Measurements from ENCODE around the gene RANBP1. TPM values are rescaled to one million over a fixed set of nuclear protein-coding genes. Genes with fewer than 3 reads are reported as not detected.

Gene RANBP1
- total and polyA plus RNA-seq, 2 of the 8 experiments (the other 6 are each of a cell fraction or from before 2014, with no cell fraction given) = 343 to 484 TPM

- no peak overlapping the region for H3K14ac ChIP-seq (ENCODE audit: insufficient read length)
- no peak overlapping the region for H3K9ac ChIP-seq (replicated peaks in 1 of 4; ENCODE audit: extremely low read depth in 1 of 4, low read depth in 3 of 4, low read length in 3 of 4)
- no peak overlapping the region for H2BK12ac ChIP-seq (ENCODE audit: low read depth, low read length)
- CTCF ChIA-PET (ENCODE audit: partially characterized antibody) = interaction anchor here (0.7 to 1.1 kb wide), 2 partner anchors 12 to 60 kb away, joined by 3 read pairs; no protein-coding TSS in a partner anchor
- no peak overlapping the region for H3K4me3 ChIP-seq (ENCODE audit: extremely low read depth in 1 of 4, insufficient read depth in 2 of 4, low read depth in 3 of 4, low read length in 4 of 4)
- H3K79me1 ChIP-seq (ENCODE audit: low read depth, low read length) = peaks cover 6% of the 10 kb centered on the region
- POLR2A ChIA-PET (ENCODE audit: partially characterized antibody) = interaction anchor here (2.0 to 10.1 kb wide), 3 partner anchors 16 to 24 kb away, joined by 11 to 104 read pairs (median 14); partner anchors contain the start of gene TRMT2A
- H2BK20ac ChIP-seq (ENCODE audit: low read length) = no peak overlapping the region
- H3K27me3 ChIP-seq (replicated peaks in 1 of 4; ENCODE audit: control insufficient read depth in 3 of 4, extremely low read depth in 1 of 4, insufficient read depth in 3 of 4, low read length in 3 of 4) = no peaks in the 10 kb centered on the region
- H2BK5ac ChIP-seq (ENCODE audit: low read depth, low read length) = no peak overlapping the region
- no peak overlapping the region for H3K56ac ChIP-seq (replicated peaks; ENCODE audit: insufficient read length, low read depth, low read length)
- H3K4me2 ChIP-seq (ENCODE audit: insufficient read depth in 1 of 2, low read depth in 2 of 2, low read length in 2 of 2) = no peak overlapping the region
- no peak overlapping the region for H2AK5ac ChIP-seq (ENCODE audit: low read depth, low read length)
- H3K4me1 ChIP-seq (replicated peaks in 1 of 4; ENCODE audit: control insufficient read depth in 3 of 4, insufficient read depth in 4 of 4, low read length in 3 of 4) = no peaks in the 10 kb centered on the region
- FAIRE-seq = no peak
- no peak overlapping the region for H2AFZ ChIP-seq (ENCODE audit: low read length)
- H3K18ac ChIP-seq (ENCODE audit: extremely low read depth, low read length) = no peak overlapping the region
- H3K23ac ChIP-seq (ENCODE audit: insufficient read length) = no peak overlapping the region
- no peaks in the 10 kb centered on the region for H3K23me2 ChIP-seq (ENCODE audit: low read depth, low read length)
- no peak overlapping the region for H3K4ac ChIP-seq (replicated peaks; ENCODE audit: insufficient read length, low read depth, low read length)
- peaks cover 0 to 6% (median 2%) of the 10 kb centered on the region in 4 experiments; a peak in 1 of 8 replicates for H3K36me3 ChIP-seq (ENCODE audit: control insufficient read depth in 2 of 4, insufficient read depth in 4 of 4, low read length in 3 of 4)
- no peak overlapping the region; the same call in 1 of the 2 replicates for H4K8ac ChIP-seq (ENCODE audit: extremely low read depth, insufficient read depth, low read length)
- WGBS, 2 experiments (ENCODE audit: extremely low coverage in 1 of 2, insufficient coverage in 1 of 2, insufficient read length in 1 of 2, insufficient replicate concordance in 2 of 2, low coverage in 1 of 2, low lambda C conversion rate in 2 of 2, missing lambda C conversion rate in 1 of 2) = 94% methylated on average over 36 of the region's 65 CpGs; no CpG with 5 or more reads in 1 of the 2 experiments
- DNase-seq (ENCODE audit: low read depth in 1 of 2, low spot score in 2 of 2) = no peak
- H3K27ac ChIP-seq (ENCODE audit: low read depth, low read length) = no peak overlapping the region
- no peak overlapping the region for H4K5ac ChIP-seq (ENCODE audit: insufficient read length, low read depth, low read length)
- H3K79me2 ChIP-seq (ENCODE audit: control insufficient read depth in 1 of 2, insufficient read depth in 2 of 2, low read length in 2 of 2) = no peaks in the 10 kb centered on the region
- no peak overlapping the region for H2BK120ac ChIP-seq (replicated peaks; ENCODE audit: low read depth, low read length)
- H2BK15ac ChIP-seq (ENCODE audit: low read length) = no peak overlapping the region
- peaks cover 2 to 18% of the 10 kb centered on the region in 2 experiments for H4K20me1 ChIP-seq (replicated peaks in 1 of 2; ENCODE audit: control insufficient read depth in 1 of 2, insufficient read depth in 2 of 2, low read length in 2 of 2)
- no peak overlapping the region for H4K91ac ChIP-seq (replicated peaks; ENCODE audit: insufficient read length, low read length)
- H3K9me3 ChIP-seq (ENCODE audit: insufficient read depth in 2 of 2, low read depth in 1 of 2, low read length in 1 of 2) = no peaks in the 10 kb centered on the region
- no peak for TF ChIP-seq TAF7 (optimal IDR thresholded peaks at IDR 0.05; ENCODE audit: borderline replicate concordance, low read depth, low read length)
- TF ChIP-seq GTF2F1 (IDR thresholded peaks at IDR 0.05; ENCODE audit: borderline replicate concordance, low read depth, low read length) = no peak
- no peak for TF ChIP-seq TAF1 (IDR thresholded peaks at IDR 0.05; ENCODE audit: low read depth, low read length)
- no peak for TF ChIP-seq MAFK (IDR thresholded peaks at IDR 0.05; ENCODE audit: low read depth, low read length)
- TF ChIP-seq TEAD4 (IDR thresholded peaks at IDR 0.05; ENCODE audit: low read depth, low read length) = no peak
- TF ChIP-seq CTBP2 (IDR thresholded peaks at IDR 0.05; ENCODE audit: borderline replicate concordance, insufficient read depth, insufficient read length, low read length) = no peak
- no peak for TF ChIP-seq SP2 (IDR thresholded peaks at IDR 0.05; ENCODE audit: low read length)
- no peak for TF ChIP-seq SAP30 (IDR thresholded peaks at IDR 0.05; ENCODE audit: insufficient read depth, insufficient replicate concordance, low read length)
- no peak for TF ChIP-seq CREB1 (IDR thresholded peaks at IDR 0.05)
- no peak for TF ChIP-seq POU5F1 (IDR thresholded peaks at IDR 0.05; ENCODE audit: low read depth, low read length)
- TF ChIP-seq CEBPB (IDR thresholded peaks at IDR 0.05; ENCODE audit: low read depth, low read length) = no peak
- no peak for TF ChIP-seq YY1 (IDR thresholded peaks at IDR 0.05; ENCODE audit: low read depth, low read length)
- no peak for TF ChIP-seq NANOG (IDR thresholded peaks at IDR 0.05; ENCODE audit: insufficient read depth, low read depth, low read length, poor library complexity, severe bottlenecking)
These were observed 27.1 kb downstream of the RANBP1 start for GRCh38 chr22:20142711-20143621.

Measured in H1 (cell line).